Right lobe of liver (tissue), 6 donors: ENCODE results near the gene CCL17. TPM values are rescaled to one million over a fixed set of nuclear protein-coding genes. Genes with fewer than 3 reads are reported as not detected.

Source experiments
- ATAC-seq, 4 donors: fragments of 200-7000 bp; cut with Tn5 transposase; one replicate each; pipeline ENCODE4 v1.9.1; 2020; ENCODE audit warnings: mild to moderate bottlenecking in 4 of 4, moderate library complexity in 4 of 4
- DNase-seq, 3 donors: peaks; one replicate each; pipeline ENCODE4 v3.0.0-alpha.2; 2020
- H3K27ac ChIP-seq, 3 donors: fragments of 200-600 bp; one replicate each; pipeline ENCODE4 v1.8.0; 2022
- H3K27me3 ChIP-seq, 2 donors: fragments of 200-600 bp; one replicate each; pipeline ENCODE4 v1.8.0; 2022
- H3K36me3 ChIP-seq, 4 donors: fragments of 200-600 bp; sonication (generic) in 1 of 4; one replicate each; pipeline versions ENCODE4 v1.5.1 to v1.8.0; 2017 to 2022; ENCODE audit warnings: control low read depth in 1 of 4
- H3K4me1 ChIP-seq, 4 donors: fragments of 200-600 bp; sonication (generic) in 1 of 4; one replicate each; pipeline versions ENCODE4 v1.5.1 to v1.8.0; 2017 to 2022; ENCODE audit warnings: control low read depth in 1 of 4
- H3K4me3 ChIP-seq, 3 donors: fragments of 200-600 bp; one replicate each; pipeline ENCODE4 v1.8.0; 2022
- H3K9me3 ChIP-seq, 4 donors: fragments of 200-600 bp; sonication (generic) in 1 of 4; one replicate each; pipeline versions ENCODE4 v1.5.1 to v1.8.0; 2017 to 2022; ENCODE audit warnings: control low read depth in 1 of 4
- CTCF ChIP-seq, 4 donors: fragments of 200-600 bp in 3 of 4; fragments of 450-650 bp in 1 of 4; IDR thresholded peaks; one replicate each; pipeline versions ENCODE4 v1.5.1 to v1.8.0; 2016 to 2022; ENCODE audit warnings: antibody characterized with exemption in 4 of 4, mild to moderate bottlenecking in 2 of 4
- POLR2A ChIP-seq: fragments of 450-650 bp; IDR thresholded peaks from one replicate; pipeline ENCODE4 v1.6.1; 2017; ENCODE audit warnings: antibody characterized with exemption, mild to moderate bottlenecking
- WGBS: methylation state at CpG from one replicate; pipeline ENCODE4 v1.1.6; 2018; ENCODE audit warnings: low coverage, low lambda C conversion rate; ENCODE audit not compliant: insufficient coverage; ENCODE audit errors: missing lambda C conversion rate; 5-methylcytosine and 5-hydroxymethylcytosine counted together
- intact Hi-C, 2 donors: fragments of 100-400 bp; cut with DNase I; formaldehyde crosslinking; loops; one replicate each; pipeline versions ENCODE4 v1.11.2 to v1.14.1; 2022
- total RNA-seq, 6 experiments: library from RNA; depleted of rRNA in 2 of 6; stranded (reverse); fragments of >200 nt in 2 of 6; fragmentation: NEBNext Ultra II Directional in 3 of 6; extraction: Animal tissue kit (Norgen Biotek cat#: 25700) in 3 of 6; gene quantifications; one replicate each; pipeline versions ENCODE4 v1.1.0 to v1.2.4, GENCODE V29; 2016 to 2023
- donor health status: DM: no; HTN: yes; CAD: no.
- donor health status: DM: no; HTN: no; CAD: no.
- donor health status: DM: no; HTN: no; CAD: no.
- donor health status: DM: no; HTN: yes; CAD: no.
- donor health status: DM: no; HTN: yes; CAD: no.

Gene CCL17
- total RNA-seq, 6 experiments from 2014 or later, result not detected

- intact Hi-C loops, result loop anchor here in 1 of 2 donors (10.0 kb wide), 1 partner anchor 63 kb away; no protein-coding TSS in a partner anchor
- Histone ChIP-seq H3K36me3 (peaks cover 3 to 61% (median 27%) of the 10 kb centered on the region in 4 donors), H3K4me3 (no peak overlapping the region), H3K4me1 (peaks cover 0 to 13% (median 6%) of the 10 kb centered on the region in 4 donors), H3K9me3 (no peaks in the 10 kb centered on the region), H3K27ac (no peak overlapping the region), H3K27me3 (no peaks in the 10 kb centered on the region)
- 95% methylated on average over 9 of the region's 10 CpGs for WGBS
- DNase-seq, result no peak
- no peak for ATAC-seq
- TF ChIP-seq CTCF (IDR thresholded peaks at IDR 0.05), result no peak
- TF ChIP-seq POLR2A, result no peak
Measured at GRCh38 chr16:57452021-57452420, 47.5 kb downstream of the CCL17 start.

GRCh38 chr16:57462209-57462977, 57.8 kb downstream of the CCL17 start, which contains the start of gene POLR2C:
Gene POLR2C (plus strand): TSS chr16:57462679. CDS start chr16:57462725, 46 bp downstream.
- Histone ChIP-seq H3K9me3 (no peaks in the 10 kb centered on the region), H3K36me3 (peaks cover 0 to 60% (median 12%) of the 10 kb centered on the region in 4 donors), H3K27ac (peak within 1 kb of the TSS; percentile 51 to 86 (median 83)), H3K4me3 (peak within 1 kb of the TSS; percentile 86 to 98 (median 90)), H3K4me1 (peaks cover 0 to 15% (median 6%) of the 10 kb centered on the region in 4 donors), H3K27me3 (no peaks in the 10 kb centered on the region)
- WGBS, result 1% methylated on average over 14 of the region's 47 CpGs
- ATAC-seq, result peak; percentile 96 to 99 (median 98)
- TF ChIP-seq POLR2A, result peak; percentile 87
- TF ChIP-seq CTCF (IDR thresholded peaks at IDR 0.05), result peak; percentile 97 to 99 (median 97)
- peak; percentile 88 to 91 (median 88) for DNase-seq
- intact Hi-C loops, result loop anchor here in 1 of 2 donors (10.0 kb wide), 1 partner anchor 52 kb away; no protein-coding TSS in a partner anchor

- 3% methylated on average over 6 of the region's 16 CpGs for WGBS
- TF ChIP-seq CTCF (IDR thresholded peaks at IDR 0.05), result no peak
Measured at GRCh38 chr16:57462978-57463362, 58.4 kb downstream of the CCL17 start.

GRCh38 chr16:57464523-57464922, 60.0 kb downstream of the CCL17 start:
- no peak overlapping the region for H3K27ac ChIP-seq
- H3K36me3 ChIP-seq, result peaks cover 0 to 60% (median 19%) of the 10 kb centered on the region in 4 donors
- TF ChIP-seq CTCF (IDR thresholded peaks at IDR 0.05) (no peak), POLR2A (no peak)
- DNase-seq (no peak), ATAC-seq (no peak)
- intact Hi-C loops, result loop anchor here in 1 of 2 donors (10.0 kb wide), 1 partner anchor 50 kb away; no protein-coding TSS in a partner anchor
- H3K9me3 ChIP-seq, result no peaks in the 10 kb centered on the region
- peaks cover 0 to 15% (median 6%) of the 10 kb centered on the region in 4 donors for H3K4me1 ChIP-seq
- no peaks in the 10 kb centered on the region for H3K27me3 ChIP-seq
- H3K4me3 ChIP-seq, result no peak overlapping the region
- WGBS, result 74% methylated on average over 2 of the region's 2 CpGs

More at GRCh38 chr16:57462978-57463362, 58.4 kb downstream of the CCL17 start:
- ATAC-seq (peak; percentile 44 to 56 (median 48)), DNase-seq (no peak)
- H3K4me3 ChIP-seq, result peak overlapping the region; percentile 86 to 98 (median 90)
- peaks cover 0 to 60% (median 14%) of the 10 kb centered on the region in 4 donors for H3K36me3 ChIP-seq
- intact Hi-C loops, result loop anchor here in 1 of 2 donors (10.0 kb wide), 1 partner anchor 52 kb away; no protein-coding TSS in a partner anchor
- peak overlapping the region; percentile 51 to 86 (median 83) for H3K27ac ChIP-seq
- no peaks in the 10 kb centered on the region for H3K27me3 ChIP-seq
- no peaks in the 10 kb centered on the region for H3K9me3 ChIP-seq
- peaks cover 0 to 15% (median 6%) of the 10 kb centered on the region in 4 donors for H3K4me1 ChIP-seq

Other genes with a start within 250 kb of the CCL17 start
- 10 to 100 TPM; 26.2 to 61.8 (median 34.5) TPM for gene PSME3IP1, start 218.7 kb upstream of the CCL17 start, total RNA-seq
- gene RSPRY1, start 218.4 kb upstream of the CCL17 start, total RNA-seq, result 10 to 100 TPM; 18.0 to 26.1 (median 22.9) TPM
- gene ARL2BP, start 159.5 kb upstream of the CCL17 start, total RNA-seq, result 10 to 100 TPM; 19.3 to 26.8 (median 22.0) TPM
- 1 to 10 TPM; 2.1 to 7.4 (median 3.8) TPM for gene PLLP, start 120.1 kb upstream of the CCL17 start, total RNA-seq
- under 1 TPM in 2 of 6 experiments, not detected in 4; 0.12 to 0.16 TPM for gene CCL22, start 46.0 kb upstream of the CCL17 start, total RNA-seq
- gene CX3CL1, start 32.3 kb upstream of the CCL17 start, total RNA-seq, result 10 to 100 TPM in 3 of 6 experiments, 1 to 10 TPM in 3; 3.3 to 20.5 (median 9.8) TPM
- gene CIAPIN1, start 42.6 kb downstream of the CCL17 start, total RNA-seq, result 10 to 100 TPM; 23.3 to 27.4 (median 23.9) TPM
- gene COQ9, start 42.7 kb downstream of the CCL17 start, total RNA-seq, result 10 to 100 TPM; 43.2 to 81.4 (median 55.3) TPM
- gene POLR2C, start 57.9 kb downstream of the CCL17 start, total RNA-seq, result 10 to 100 TPM; 27.7 to 70.2 (median 35.4) TPM
- 10 to 100 TPM; 20.0 to 62.1 (median 36.7) TPM for gene DOK4, start 81.7 kb downstream of the CCL17 start, total RNA-seq
- 1 to 10 TPM in 5 of 6 experiments, under 1 TPM in 1; 0.97 to 1.9 (median 1.2) TPM for gene CCDC102A, start 131.8 kb downstream of the CCL17 start, total RNA-seq
- gene ADGRG5, start 137.9 kb downstream of the CCL17 start, total RNA-seq, result under 1 TPM in 4 of 6 experiments, not detected in 2; 0.09 to 0.54 (median 0.18) TPM
- gene ADGRG1, start 223.9 kb downstream of the CCL17 start, total RNA-seq, result 1 to 10 TPM; 1.8 to 4.2 (median 3.4) TPM